Tibial nerve (tissue), 4 donors: Measurements from ENCODE around the gene CDPF1. TPM values are rescaled to one million over a fixed set of nuclear protein-coding genes. Genes with fewer than 3 reads are reported as not detected.

Source experiments
- DNase-seq, 2 donors: peaks; one replicate each; pipeline ENCODE4 v3.0.0-alpha.2; 2019; ENCODE audit warnings: low spot score in 2 of 2
- H3K27ac ChIP-seq, 4 donors: fragments of 200-600 bp; sonication (generic) in 3 of 4; one replicate each; pipeline ENCODE4 v1.5.1; 2017 to 2019; ENCODE audit warnings: mild to moderate bottlenecking in 1 of 4
- H3K27me3 ChIP-seq, 2 donors: fragments of 200-600 bp; sonication (generic) in 1 of 2; one replicate each; pipeline versions ENCODE4 v1.5.1 to v1.6.0; 2017 to 2019
- H3K36me3 ChIP-seq, 3 donors: fragments of 200-600 bp; sonication (generic); one replicate each; pipeline ENCODE4 v1.5.1; 2018 to 2019
- H3K4me1 ChIP-seq, 4 donors: fragments of 200-600 bp; sonication (generic) in 3 of 4; one replicate each; pipeline ENCODE4 v1.5.1; 2017 to 2019
- H3K4me3 ChIP-seq, 4 donors: fragments of 200-600 bp; sonication (generic) in 3 of 4; one replicate each; pipeline ENCODE4 v1.5.1; 2017 to 2019; ENCODE audit warnings: mild to moderate bottlenecking in 1 of 4, moderate library complexity in 1 of 4
- H3K9me3 ChIP-seq, 4 donors: fragments of 200-600 bp; sonication (generic) in 3 of 4; one replicate each; pipeline ENCODE4 v1.5.1; 2017 to 2019
- CTCF ChIP-seq, 5 experiments: fragments of 200-600 bp in 3 of 5; fragments of 450-650 bp in 2 of 5; sonication (generic) in 3 of 5; IDR thresholded peaks; one replicate each; pipeline ENCODE4 v1.5.1; 2016 to 2019; ENCODE audit warnings: antibody characterized with exemption in 5 of 5, mild to moderate bottlenecking in 3 of 5, moderate library complexity in 2 of 5
- EP300 ChIP-seq, 2 donors: sonication (generic); formaldehyde crosslinking; IDR thresholded peaks; one replicate each; pipeline ENCODE4 v1.6.1; 2017; ENCODE audit warnings: antibody characterized with exemption in 2 of 2, mild to moderate bottlenecking in 1 of 2
- POLR2A ChIP-seq, 2 donors: fragments of 450-650 bp; IDR thresholded peaks; one replicate each; pipeline ENCODE4 v1.6.1; 2017; ENCODE audit warnings: antibody characterized with exemption in 2 of 2, mild to moderate bottlenecking in 2 of 2, moderate library complexity in 2 of 2
- WGBS, 2 donors: methylation state at CpG; one replicate each; pipeline ENCODE4 v1.1.5; 2018; 5-methylcytosine and 5-hydroxymethylcytosine counted together
- total RNA-seq, 4 donors: library from RNA; depleted of rRNA; stranded (reverse); fragments of >200 nt; gene quantifications; one replicate each; pipeline ENCODE4 v1.1.0, GENCODE V29; 2016

The CDPF1 gene
- total RNA-seq, 4 donors from 2014 or later, result 7.5 to 22.5 (median 17.4) TPM

- Histone ChIP-seq H3K4me1 (peaks cover 0 to 25% (median 3%) of the 10 kb centered on the region in 4 donors), H3K36me3 (peaks cover 0 to 75% (median 0%) of the 10 kb centered on the region in 3 donors), H3K4me3 (no peak overlapping the region), H3K27me3 (no peaks in the 10 kb centered on the region), H3K9me3 (no peaks in the 10 kb centered on the region), H3K27ac (no peak overlapping the region)
- no peak for DNase-seq
- TF ChIP-seq POLR2A (IDR thresholded peaks at IDR 0.05) (no peak), EP300 (IDR thresholded peaks at IDR 0.05) (no peak), CTCF (IDR thresholded peaks at IDR 0.05) (no peak)
- 76 to 77% methylated on average over 12 of the region's 12 CpGs for WGBS, 2 donors
Observed at GRCh38 chr22:46237453-46238124, 12.5 kb downstream of the CDPF1 start.

- H3K9me3 ChIP-seq, result no peaks in the 10 kb centered on the region
- H3K27me3 ChIP-seq, result no peaks in the 10 kb centered on the region
- no peak for DNase-seq
- TF ChIP-seq CTCF (IDR thresholded peaks at IDR 0.05) (no peak), EP300 (IDR thresholded peaks at IDR 0.05) (no peak), POLR2A (IDR thresholded peaks at IDR 0.05) (no peak)
- no peak overlapping the region for H3K27ac ChIP-seq
- 90 to 94% methylated on average over 12 of the region's 12 CpGs for WGBS, 2 donors
- H3K4me3 ChIP-seq, result no peak overlapping the region
- peaks cover 0 to 77% (median 0%) of the 10 kb centered on the region in 3 donors for H3K36me3 ChIP-seq
- peaks cover 0 to 17% (median under 1%) of the 10 kb centered on the region in 4 donors for H3K4me1 ChIP-seq
Observed at GRCh38 chr22:46234969-46235368, 15.1 kb downstream of the CDPF1 start.

GRCh38 chr22:46233231-46233630 lies 16.9 kb downstream of the CDPF1 start:
- Histone ChIP-seq H3K27ac (peak overlapping the region in 2 of 4 donors; percentile 59 to 67), H3K4me3 (no peak overlapping the region), H3K9me3 (no peaks in the 10 kb centered on the region), H3K4me1 (peaks cover 0 to 13% (median 0%) of the 10 kb centered on the region in 4 donors), H3K36me3 (peaks cover 0 to 63% (median 0%) of the 10 kb centered on the region in 3 donors), H3K27me3 (no peaks in the 10 kb centered on the region)
- TF ChIP-seq EP300 (IDR thresholded peaks at IDR 0.05) (peak in 1 of 2 donors; percentile 41), POLR2A (IDR thresholded peaks at IDR 0.05) (no peak), CTCF (IDR thresholded peaks at IDR 0.05) (no peak)
- peak in 1 of 2 donors; percentile 17 for DNase-seq
- 26 to 35% methylated on average over 9 of the region's 9 CpGs for WGBS, 2 donors

- TF ChIP-seq POLR2A (IDR thresholded peaks at IDR 0.05) (no peak), CTCF (IDR thresholded peaks at IDR 0.05) (no peak), EP300 (IDR thresholded peaks at IDR 0.05) (no peak)
- no peak for DNase-seq
- Histone ChIP-seq H3K27ac (no peak overlapping the region), H3K27me3 (no peaks in the 10 kb centered on the region), H3K9me3 (no peaks in the 10 kb centered on the region), H3K4me1 (peaks cover 0 to 13% (median 0%) of the 10 kb centered on the region in 4 donors), H3K36me3 (peaks cover 0 to 61% (median 0%) of the 10 kb centered on the region in 3 donors), H3K4me3 (no peak overlapping the region)
- 88 to 90% methylated on average over 13 of the region's 13 CpGs for WGBS, 2 donors
Observed at GRCh38 chr22:46230262-46230901, 19.7 kb downstream of the CDPF1 start.

GRCh38 chr22:46229701-46230100 lies 20.4 kb downstream of the CDPF1 start:
- 85% methylated on average over 8 of the region's 8 CpGs for WGBS, 2 donors
- no peak overlapping the region for H3K27ac ChIP-seq
- H3K9me3 ChIP-seq, result no peaks in the 10 kb centered on the region
- H3K4me1 ChIP-seq, result peaks cover 0 to 13% (median 0%) of the 10 kb centered on the region in 4 donors
- no peak for DNase-seq
- no peak for TF ChIP-seq EP300 (IDR thresholded peaks at IDR 0.05)
- TF ChIP-seq CTCF (IDR thresholded peaks at IDR 0.05), result no peak
- TF ChIP-seq POLR2A (IDR thresholded peaks at IDR 0.05), result no peak
- no peak overlapping the region for H3K4me3 ChIP-seq
- H3K36me3 ChIP-seq, result peaks cover 0 to 63% (median 0%) of the 10 kb centered on the region in 3 donors
- H3K27me3 ChIP-seq, result no peaks in the 10 kb centered on the region
